Loucy (cell line): ENCODE data around the gene DOCK3.

Experiments
- H2AFZ ChIP-seq: fragments of 200-600 bp; sonication (generic); 2 replicates; pipeline ENCODE4 v1.6.0; 2016; ENCODE audit warnings: antibody characterized with exemption, mild to moderate bottlenecking, low read length, moderate library complexity
- H3F3A ChIP-seq: fragments of 200-600 bp; 2 replicates; pipeline ENCODE4 v1.6.0; 2016; ENCODE audit warnings: antibody characterized with exemption, low read depth, mild to moderate bottlenecking
- H3K27me3 ChIP-seq: fragments of 200-600 bp; sonication (generic); 2 replicates; pipeline ENCODE4 v1.6.1; 2014; ENCODE audit warnings: low read length, mild to moderate bottlenecking; ENCODE audit not compliant: insufficient read depth, poor library complexity, severe bottlenecking
- H3K36me3 ChIP-seq: fragments of 200-600 bp; sonication (generic); 2 replicates; pipeline ENCODE4 v1.6.1; 2016; ENCODE audit warnings: low read length; ENCODE audit not compliant: insufficient read depth
- H3K4me1 ChIP-seq: fragments of 200-600 bp; sonication (generic); 2 replicates; pipeline ENCODE4 v1.5.1; 2014; ENCODE audit warnings: low read length, mild to moderate bottlenecking; ENCODE audit not compliant: insufficient read depth, poor library complexity, severe bottlenecking
- H3K4me2 ChIP-seq: fragments of 200-600 bp; sonication (generic); 2 replicates; pipeline ENCODE4 v1.6.0; 2014; ENCODE audit warnings: antibody characterized with exemption, low read length, low read depth, mild to moderate bottlenecking; ENCODE audit not compliant: poor library complexity, severe bottlenecking
- H3K4me3 ChIP-seq: fragments of 200-600 bp; sonication (generic); 2 replicates; pipeline ENCODE4 v1.5.1; 2014; ENCODE audit warnings: low read length, mild to moderate bottlenecking, mixed read lengths; ENCODE audit not compliant: poor library complexity, severe bottlenecking
- H3K79me2 ChIP-seq: fragments of 200-600 bp; sonication (generic); 2 replicates; pipeline ENCODE4 v1.6.1; 2014; ENCODE audit warnings: low read length; ENCODE audit not compliant: insufficient read depth
- H3K9ac ChIP-seq: fragments of 200-600 bp; sonication (generic); 2 replicates; pipeline ENCODE4 v1.6.0; 2014; ENCODE audit warnings: mild to moderate bottlenecking, low read depth, low read length, moderate library complexity; ENCODE audit not compliant: poor library complexity, severe bottlenecking
- H3K9me2 ChIP-seq: fragments of 200-600 bp; sonication (generic); replicated peaks from 2 replicates; pipeline ENCODE4 v1.6.1; 2016; ENCODE audit warnings: low read depth, low read length, mixed read lengths
- H3K9me3 ChIP-seq: fragments of 200-600 bp; sonication (generic); 2 replicates; pipeline ENCODE4 v1.6.1; 2014; ENCODE audit warnings: mild to moderate bottlenecking, antibody characterized with exemption, low read length, low read depth; ENCODE audit not compliant: insufficient read depth
- H4K20me1 ChIP-seq: fragments of 200-600 bp; sonication (generic); 2 replicates; pipeline ENCODE4 v1.6.0; 2014; ENCODE audit warnings: antibody characterized with exemption, low read length, mild to moderate bottlenecking; ENCODE audit not compliant: insufficient read depth, poor library complexity, severe bottlenecking
- CTCF ChIP-seq: fragments of 200-600 bp; sonication (generic); conservative IDR thresholded peaks from 2 replicates; pipeline ENCODE4 v1.5.1; 2014; ENCODE audit warnings: mild to moderate bottlenecking, antibody characterized with exemption, low read length
- EZH2phosphoT487 ChIP-seq: fragments of 200-600 bp; IDR thresholded peaks from 2 replicates; pipeline ENCODE4 v1.6.1; 2018; ENCODE audit warnings: antibody characterized with exemption, mild to moderate bottlenecking, moderate library complexity, borderline replicate concordance

The DOCK3 gene

GRCh38 chr3:51374456-51374855 is 699.7 kb downstream of the DOCK3 start:
- no peaks in the 10 kb centered on the region for H3K79me2 ChIP-seq
- no peak for TF ChIP-seq CTCF
- TF ChIP-seq EZH2phosphoT487 = no peak
- no peak overlapping the region for H3K4me2 ChIP-seq
- H4K20me1 ChIP-seq = no peaks in the 10 kb centered on the region
- no peaks in the 10 kb centered on the region for H3K9me2 ChIP-seq
- H3K9ac ChIP-seq = no peak overlapping the region
- H3K4me3 ChIP-seq = no peak overlapping the region
- peaks cover 7% of the 10 kb centered on the region for H3K4me1 ChIP-seq
- no peaks in the 10 kb centered on the region for H3F3A ChIP-seq
- H2AFZ ChIP-seq = no peak overlapping the region
- no peaks in the 10 kb centered on the region for H3K9me3 ChIP-seq
- no peaks in the 10 kb centered on the region for H3K36me3 ChIP-seq
- H3K27me3 ChIP-seq = no peaks in the 10 kb centered on the region

GRCh38 chr3:51375136-51375535 is 700.4 kb downstream of the DOCK3 start:
- H3K36me3 ChIP-seq = no peaks in the 10 kb centered on the region
- H3K27me3 ChIP-seq = no peaks in the 10 kb centered on the region

GRCh38 chr3:51375571-51375970 is 700.8 kb downstream of the DOCK3 start:
- no peak overlapping the region for H3K4me2 ChIP-seq
- no peaks in the 10 kb centered on the region for H3K36me3 ChIP-seq
- H3K9me3 ChIP-seq = no peaks in the 10 kb centered on the region
- H3K27me3 ChIP-seq = no peaks in the 10 kb centered on the region
- H4K20me1 ChIP-seq = no peaks in the 10 kb centered on the region
- no peaks in the 10 kb centered on the region for H3F3A ChIP-seq
- no peak overlapping the region for H2AFZ ChIP-seq
- peaks cover 10% of the 10 kb centered on the region for H3K4me1 ChIP-seq
- H3K9ac ChIP-seq = no peak overlapping the region
- no peaks in the 10 kb centered on the region for H3K9me2 ChIP-seq
- TF ChIP-seq EZH2phosphoT487 (no peak), CTCF (no peak)
- no peak overlapping the region for H3K4me3 ChIP-seq
- no peaks in the 10 kb centered on the region for H3K79me2 ChIP-seq

More at GRCh38 chr3:51375136-51375535, 700.4 kb downstream of the DOCK3 start:
- H3K9ac ChIP-seq = no peak overlapping the region
- H3K4me1 ChIP-seq = peaks cover 10% of the 10 kb centered on the region
- H2AFZ ChIP-seq = no peak overlapping the region
- H3F3A ChIP-seq = no peaks in the 10 kb centered on the region
- H4K20me1 ChIP-seq = no peaks in the 10 kb centered on the region
- H3K9me3 ChIP-seq = no peaks in the 10 kb centered on the region
- TF ChIP-seq CTCF (no peak), EZH2phosphoT487 (no peak)
- no peaks in the 10 kb centered on the region for H3K9me2 ChIP-seq
- no peaks in the 10 kb centered on the region for H3K79me2 ChIP-seq
- no peak overlapping the region for H3K4me2 ChIP-seq
- no peak overlapping the region for H3K4me3 ChIP-seq
